ENCODE results near the gene TMEM181.

DNA sequence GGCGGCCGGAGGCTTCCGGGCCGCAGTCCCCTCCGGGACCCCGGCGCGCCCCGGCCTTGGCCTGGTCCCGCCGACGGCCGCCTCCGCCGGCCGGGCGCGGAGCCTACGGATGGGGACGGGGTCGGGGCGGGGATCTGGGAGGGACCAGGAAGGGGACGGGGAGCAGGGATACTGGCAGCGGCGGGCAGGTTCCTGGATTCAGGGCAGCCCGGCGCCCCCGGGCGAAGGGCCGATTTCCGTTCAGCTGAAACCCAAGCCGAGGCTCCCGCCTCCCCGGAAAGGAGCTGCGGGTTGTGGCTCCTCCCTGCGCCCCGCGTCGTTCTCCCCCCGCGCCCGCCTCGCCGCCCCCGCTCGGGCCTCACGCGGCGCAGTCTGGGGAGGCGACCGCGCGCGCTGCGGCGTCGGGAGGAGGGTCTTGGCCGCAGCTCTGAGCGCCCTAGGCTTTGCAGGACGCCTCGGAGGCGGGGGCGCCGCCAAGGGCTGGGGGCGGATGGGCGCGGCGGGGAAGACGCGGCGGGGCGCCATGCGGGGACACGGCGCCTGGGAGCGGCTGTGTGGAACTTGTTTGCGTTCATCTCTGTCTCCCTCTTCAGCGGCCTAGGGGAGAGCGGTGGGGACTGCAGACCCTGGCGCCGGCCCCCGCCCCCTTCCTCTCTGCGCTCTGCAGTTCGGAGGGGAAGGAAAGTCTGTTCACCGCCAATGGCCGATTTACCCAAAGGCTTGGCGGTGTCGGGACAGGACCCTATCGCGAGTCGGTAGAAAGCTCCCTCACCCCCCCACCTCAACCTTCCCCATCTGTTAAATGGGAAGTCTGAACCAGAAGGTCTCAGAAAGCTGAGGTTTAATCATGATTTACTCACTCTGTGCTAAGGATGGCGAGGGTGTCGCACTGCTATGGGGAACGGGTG is 22.7 kb upstream of the TMEM181 start:
- TF ChIP-seq, protein P1, sequence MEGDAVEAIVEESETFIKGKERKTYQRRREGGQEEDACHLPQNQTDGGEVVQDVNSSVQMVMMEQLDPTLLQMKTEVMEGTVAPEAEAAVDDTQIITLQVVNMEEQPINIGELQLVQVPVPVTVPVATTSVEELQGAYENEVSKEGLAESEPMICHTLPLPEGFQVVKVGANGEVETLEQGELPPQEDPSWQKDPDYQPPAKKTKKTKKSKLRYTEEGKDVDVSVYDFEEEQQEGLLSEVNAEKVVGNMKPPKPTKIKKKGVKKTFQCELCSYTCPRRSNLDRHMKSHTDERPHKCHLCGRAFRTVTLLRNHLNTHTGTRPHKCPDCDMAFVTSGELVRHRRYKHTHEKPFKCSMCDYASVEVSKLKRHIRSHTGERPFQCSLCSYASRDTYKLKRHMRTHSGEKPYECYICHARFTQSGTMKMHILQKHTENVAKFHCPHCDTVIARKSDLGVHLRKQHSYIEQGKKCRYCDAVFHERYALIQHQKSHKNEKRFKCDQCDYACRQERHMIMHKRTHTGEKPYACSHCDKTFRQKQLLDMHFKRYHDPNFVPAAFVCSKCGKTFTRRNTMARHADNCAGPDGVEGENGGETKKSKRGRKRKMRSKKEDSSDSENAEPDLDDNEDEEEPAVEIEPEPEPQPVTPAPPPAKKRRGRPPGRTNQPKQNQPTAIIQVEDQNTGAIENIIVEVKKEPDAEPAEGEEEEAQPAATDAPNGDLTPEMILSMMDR (conservative IDR thresholded peaks at IDR 0.05; ENCODE audit: low read depth, low read length): no peak
- no peak for TF ChIP-seq EZH2 (IDR thresholded peaks at IDR 0.05; ENCODE audit: borderline replicate concordance, low read depth, low read length, poor library complexity, severe bottlenecking)
